Neuronal stem cell (in vitro differentiated cells): Measurements from ENCODE around the gene NOXO1.

Experiments
- DNase-seq: peaks from one replicate; pipeline ENCODE4 v3.0.0-alpha.2; 2013; ENCODE audit warnings: low spot score
- H2AFZ ChIP-seq: one replicate; pipeline ENCODE4 v1.6.1; 2013; ENCODE audit warnings: mild to moderate bottlenecking, low read length, inconsistent platforms
- H2AK5ac ChIP-seq: 2 replicates; pipeline ENCODE4 v1.6.1; 2013; ENCODE audit warnings: low read depth, mild to moderate bottlenecking, inconsistent platforms, low read length, moderate library complexity, mixed read lengths
- H2BK120ac ChIP-seq: 2 replicates; pipeline ENCODE4 v1.6.1; 2013; ENCODE audit warnings: low read depth, mild to moderate bottlenecking, inconsistent platforms, low read length, moderate library complexity, mixed read lengths
- H2BK12ac ChIP-seq: one replicate; pipeline ENCODE4 v1.6.1; 2013; ENCODE audit warnings: low read length, inconsistent platforms
- H2BK15ac ChIP-seq: 2 replicates; pipeline ENCODE4 v1.6.1; 2013; ENCODE audit warnings: mild to moderate bottlenecking, low read length, inconsistent platforms, mixed read lengths
- H2BK5ac ChIP-seq: one replicate; pipeline ENCODE4 v1.6.1; 2013; ENCODE audit warnings: inconsistent platforms, mild to moderate bottlenecking, low read length, moderate library complexity
- H3K14ac ChIP-seq: one replicate; pipeline ENCODE4 v1.6.1; 2013; ENCODE audit warnings: low read length, inconsistent platforms
- H3K18ac ChIP-seq: 2 replicates; pipeline ENCODE4 v1.6.1; 2013; ENCODE audit warnings: low read length, inconsistent platforms
- H3K23ac ChIP-seq: 2 replicates; pipeline ENCODE4 v1.6.1; 2013; ENCODE audit warnings: low read depth, mild to moderate bottlenecking, mixed read lengths, low read length, inconsistent platforms; ENCODE audit not compliant: poor library complexity
- H3K27ac ChIP-seq: replicated peaks from 3 replicates; pipeline ENCODE4 v1.5.1; 2013; ENCODE audit warnings: low read length, inconsistent platforms
- H3K27me3 ChIP-seq, 3 experiments: 2 replicates each; pipeline ENCODE4 v1.6.1; 2013; ENCODE audit warnings: low read length in 3 of 3, mild to moderate bottlenecking in 2 of 3, inconsistent platforms in 1 of 3, low read depth in 1 of 3, mixed read lengths in 1 of 3, moderate library complexity in 1 of 3; ENCODE audit not compliant: control insufficient read depth in 3 of 3, insufficient read depth in 3 of 3
- H3K36me3 ChIP-seq, 2 donors: replicated peaks in 1 of 2; 2 replicates each; pipeline ENCODE4 v1.6.1; 2013; ENCODE audit warnings: low read length in 2 of 2; ENCODE audit not compliant: control insufficient read depth in 2 of 2, insufficient read depth in 2 of 2
- H3K4ac ChIP-seq: 2 replicates; pipeline ENCODE4 v1.6.1; 2013; ENCODE audit warnings: inconsistent platforms, mild to moderate bottlenecking, low read length, moderate library complexity
- H3K4me1 ChIP-seq, 2 donors: 1 replicate in 1 of 2; 2 replicates in 1 of 2; pipeline ENCODE4 v1.6.1; 2013; ENCODE audit warnings: low read length in 2 of 2, low read depth in 1 of 2; ENCODE audit not compliant: control insufficient read depth in 2 of 2, insufficient read depth in 1 of 2
- H3K4me2 ChIP-seq: one replicate; pipeline ENCODE4 v1.6.1; 2013; ENCODE audit warnings: mild to moderate bottlenecking, low read length, inconsistent platforms; ENCODE audit not compliant: insufficient read depth, poor library complexity, severe bottlenecking
- H3K4me3 ChIP-seq, 2 donors: 2 replicates each; pipeline ENCODE4 v1.5.1; 2013; ENCODE audit warnings: low read length in 2 of 2, mild to moderate bottlenecking in 2 of 2, inconsistent platforms in 1 of 2, moderate library complexity in 1 of 2
- H3K79me1 ChIP-seq: one replicate; pipeline ENCODE4 v1.6.1; 2013; ENCODE audit warnings: low read depth, mild to moderate bottlenecking, inconsistent platforms, low read length, moderate library complexity
- H3K9ac ChIP-seq: one replicate; pipeline ENCODE4 v1.6.1; 2013; ENCODE audit warnings: mild to moderate bottlenecking, low read depth, low read length, inconsistent platforms; ENCODE audit not compliant: poor library complexity
- H3K9me3 ChIP-seq, 2 donors: replicated peaks in 1 of 2; 2 replicates each; pipeline versions ENCODE3 to v1.6.1; 2013; ENCODE audit warnings: low read length in 2 of 2, mild to moderate bottlenecking in 2 of 2, inconsistent platforms in 1 of 2, low read depth in 1 of 2, mixed read lengths in 1 of 2, moderate library complexity in 1 of 2; ENCODE audit not compliant: control insufficient read depth in 2 of 2, insufficient read depth in 1 of 2
- H4K8ac ChIP-seq: one replicate; pipeline ENCODE4 v1.6.1; 2013; ENCODE audit warnings: low read depth, mild to moderate bottlenecking, inconsistent platforms, low read length, moderate library complexity
- H4K91ac ChIP-seq: one replicate; pipeline ENCODE4 v1.6.1; 2013; ENCODE audit warnings: low read length, low read depth, mild to moderate bottlenecking, inconsistent platforms; ENCODE audit not compliant: poor library complexity
- WGBS, 2 donors: extraction: QIAGEN DNeasy Blood & Tissue Kit; methylation state at CpG; one replicate each; pipeline ENCODE4 v1.1.7; 2013; ENCODE audit warnings: missing lambda C conversion rate in 2 of 2, mixed read lengths in 1 of 2; ENCODE audit not compliant: insufficient read length in 2 of 2, insufficient replicate concordance in 1 of 2; ENCODE audit errors: extremely low coverage in 2 of 2; 5-methylcytosine and 5-hydroxymethylcytosine counted together

Gene NOXO1

DNA sequence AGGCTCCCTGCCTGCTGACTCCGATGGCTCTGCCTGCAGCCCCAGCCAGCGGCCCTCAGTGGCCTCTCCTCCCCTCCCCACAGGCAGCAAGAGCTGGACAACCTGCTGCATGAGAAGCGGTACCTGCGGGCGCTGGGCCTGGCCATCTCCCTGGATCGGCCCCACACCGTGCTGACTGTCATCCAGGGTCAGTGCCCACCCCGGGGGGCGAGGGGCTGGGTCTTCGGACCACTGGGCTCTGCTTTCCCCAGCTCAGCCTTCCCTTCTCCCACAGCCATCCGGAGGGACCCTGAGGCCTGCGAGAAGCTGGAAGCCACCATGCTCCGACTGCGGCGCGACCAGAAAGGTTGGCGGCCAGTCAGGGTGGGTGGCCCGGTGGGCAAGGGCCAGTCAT lies 3.4 kb downstream of the NOXO1 start:
- H3K27me3 ChIP-seq, result peaks cover 0 to 48% (median 18%) of the 10 kb centered on the region in 3 experiments

DNA sequence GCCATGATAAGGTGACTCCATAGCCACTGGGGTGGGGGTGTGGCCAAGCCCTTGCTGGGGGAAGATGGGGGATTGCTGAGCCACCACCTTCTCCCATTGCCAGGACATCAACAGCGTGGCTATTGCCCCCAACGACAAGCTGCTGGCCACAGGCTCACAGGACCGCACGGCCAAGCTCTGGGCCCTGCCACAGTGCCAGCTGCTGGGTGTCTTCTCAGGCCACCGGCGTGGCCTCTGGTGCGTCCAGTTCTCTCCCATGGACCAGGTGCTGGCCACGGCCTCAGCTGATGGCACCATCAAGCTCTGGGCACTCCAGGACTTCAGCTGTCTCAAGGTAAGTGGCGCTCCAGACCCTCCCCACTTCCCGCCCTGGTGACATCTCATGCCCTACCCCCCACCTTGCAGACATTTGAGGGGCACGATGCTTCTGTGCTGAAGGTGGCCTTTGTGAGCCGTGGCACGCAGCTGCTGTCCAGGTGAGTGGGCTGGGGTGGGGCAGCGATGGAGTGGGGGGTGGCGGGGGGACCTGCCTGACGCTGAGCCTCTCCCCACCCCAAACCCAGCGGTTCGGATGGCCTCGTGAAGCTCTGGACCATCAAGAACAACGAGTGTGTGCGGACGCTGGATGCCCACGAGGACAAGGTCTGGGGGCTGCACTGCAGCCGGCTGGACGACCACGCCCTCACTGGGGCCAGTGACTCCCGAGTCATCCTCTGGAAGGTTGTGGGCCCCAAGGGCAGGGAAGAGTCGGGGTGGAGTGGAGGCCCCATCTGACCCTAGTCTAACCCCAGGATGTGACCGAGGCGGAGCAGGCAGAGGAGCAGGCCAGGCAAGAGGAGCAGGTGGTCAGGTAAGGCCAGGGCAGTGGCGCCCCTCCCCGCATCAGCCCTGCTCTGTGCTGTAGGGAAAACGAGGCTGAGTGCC lies 4.1 kb downstream of the NOXO1 start:
- H3K9me3 ChIP-seq, result no peaks in the 10 kb centered on the region
- no peak overlapping the region for H2BK120ac ChIP-seq
- H3K9ac ChIP-seq, result peak overlapping the region; percentile 50
- H3K4me3 ChIP-seq, result no peak overlapping the region
- no peak overlapping the region for H2BK15ac ChIP-seq
- no peak overlapping the region for H2BK12ac ChIP-seq
- H3K14ac ChIP-seq, result no peak overlapping the region
- DNase-seq, result no peak
- H3K4me2 ChIP-seq, result no peak overlapping the region
- peaks cover 0 to 42% (median 18%) of the 10 kb centered on the region in 3 experiments for H3K27me3 ChIP-seq
- WGBS, 2 donors, result no CpG with 5 or more reads among the region's 33 CpGs
- H4K91ac ChIP-seq, result no peak overlapping the region
- no peak overlapping the region for H3K4ac ChIP-seq
- H2AK5ac ChIP-seq, result no peak overlapping the region
- no peak overlapping the region for H2AFZ ChIP-seq
- H3K4me1 ChIP-seq, result peaks cover 10 to 23% of the 10 kb centered on the region in 2 donors
- no peak overlapping the region for H3K18ac ChIP-seq
- H3K36me3 ChIP-seq, result peaks cover 31 to 47% of the 10 kb centered on the region in 2 donors
- H2BK5ac ChIP-seq, result no peak overlapping the region
- peak overlapping the region; percentile 43 for H3K23ac ChIP-seq
- no peak overlapping the region for H3K27ac ChIP-seq
- H3K79me1 ChIP-seq, result peaks cover 18% of the 10 kb centered on the region
- no peak overlapping the region for H4K8ac ChIP-seq

More for the DNA sequence above, 3.4 kb downstream of the NOXO1 start:
- Histone ChIP-seq H3K79me1 (peaks cover 12% of the 10 kb centered on the region), H3K18ac (no peak overlapping the region), H3K9ac (peak overlapping the region; percentile 50), H2BK15ac (no peak overlapping the region), H3K14ac (no peak overlapping the region), H2BK5ac (no peak overlapping the region), H3K27ac (no peak overlapping the region), H2BK12ac (no peak overlapping the region), H2AFZ (no peak overlapping the region), H3K4ac (no peak overlapping the region), H3K9me3 (no peaks in the 10 kb centered on the region), H3K4me1 (peaks cover 10 to 22% of the 10 kb centered on the region in 2 donors), H3K36me3 (peaks cover 31 to 47% of the 10 kb centered on the region in 2 donors), H4K8ac (no peak overlapping the region), H4K91ac (no peak overlapping the region), H3K4me2 (no peak overlapping the region), H3K23ac (peak overlapping the region; percentile 43), H2AK5ac (no peak overlapping the region), H3K4me3 (no peak overlapping the region), H2BK120ac (no peak overlapping the region)
- no CpG with 5 or more reads among the region's 18 CpGs for WGBS, 2 donors
- no peak for DNase-seq

DNA sequence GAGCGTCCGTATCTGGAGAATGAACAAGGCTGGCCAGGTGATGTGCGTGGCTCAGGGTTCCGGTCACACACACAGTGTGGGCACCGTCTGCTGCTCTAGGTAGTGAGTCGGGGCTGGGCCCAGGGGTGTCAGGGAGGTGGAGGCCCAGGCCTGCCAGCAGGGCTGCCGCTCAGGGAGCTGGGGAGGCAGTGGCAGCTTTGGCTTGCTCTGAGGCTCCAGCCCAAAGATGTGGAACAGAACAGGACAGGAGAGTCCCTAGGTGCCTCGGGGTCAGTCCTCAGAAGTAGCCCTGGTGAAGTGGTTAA lies 5.1 kb downstream of the NOXO1 start:
- no peak overlapping the region for H2BK12ac ChIP-seq
- DNase-seq, result no peak
- no peak overlapping the region for H2BK15ac ChIP-seq
- H3K23ac ChIP-seq, result no peak overlapping the region
- WGBS, 2 donors, result no CpG with 5 or more reads among the region's 8 CpGs
- no peak overlapping the region for H3K4ac ChIP-seq
- H4K8ac ChIP-seq, result no peak overlapping the region
- H3K9me3 ChIP-seq, result no peaks in the 10 kb centered on the region
- peaks cover 0 to 31% (median 18%) of the 10 kb centered on the region in 3 experiments for H3K27me3 ChIP-seq
- no peak overlapping the region for H2AK5ac ChIP-seq
- peaks cover 31 to 47% of the 10 kb centered on the region in 2 donors for H3K36me3 ChIP-seq
- no peak overlapping the region for H3K27ac ChIP-seq
- H3K9ac ChIP-seq, result no peak overlapping the region
- H2BK120ac ChIP-seq, result no peak overlapping the region
- no peak overlapping the region for H3K4me3 ChIP-seq
- H3K79me1 ChIP-seq, result peaks cover 22% of the 10 kb centered on the region
- H3K4me1 ChIP-seq, result peaks cover 2 to 14% of the 10 kb centered on the region in 2 donors
- H4K91ac ChIP-seq, result no peak overlapping the region
- H2BK5ac ChIP-seq, result no peak overlapping the region
- no peak overlapping the region for H2AFZ ChIP-seq
- no peak overlapping the region for H3K4me2 ChIP-seq
- H3K18ac ChIP-seq, result peak overlapping the region; percentile 13
- H3K14ac ChIP-seq, result no peak overlapping the region

DNA sequence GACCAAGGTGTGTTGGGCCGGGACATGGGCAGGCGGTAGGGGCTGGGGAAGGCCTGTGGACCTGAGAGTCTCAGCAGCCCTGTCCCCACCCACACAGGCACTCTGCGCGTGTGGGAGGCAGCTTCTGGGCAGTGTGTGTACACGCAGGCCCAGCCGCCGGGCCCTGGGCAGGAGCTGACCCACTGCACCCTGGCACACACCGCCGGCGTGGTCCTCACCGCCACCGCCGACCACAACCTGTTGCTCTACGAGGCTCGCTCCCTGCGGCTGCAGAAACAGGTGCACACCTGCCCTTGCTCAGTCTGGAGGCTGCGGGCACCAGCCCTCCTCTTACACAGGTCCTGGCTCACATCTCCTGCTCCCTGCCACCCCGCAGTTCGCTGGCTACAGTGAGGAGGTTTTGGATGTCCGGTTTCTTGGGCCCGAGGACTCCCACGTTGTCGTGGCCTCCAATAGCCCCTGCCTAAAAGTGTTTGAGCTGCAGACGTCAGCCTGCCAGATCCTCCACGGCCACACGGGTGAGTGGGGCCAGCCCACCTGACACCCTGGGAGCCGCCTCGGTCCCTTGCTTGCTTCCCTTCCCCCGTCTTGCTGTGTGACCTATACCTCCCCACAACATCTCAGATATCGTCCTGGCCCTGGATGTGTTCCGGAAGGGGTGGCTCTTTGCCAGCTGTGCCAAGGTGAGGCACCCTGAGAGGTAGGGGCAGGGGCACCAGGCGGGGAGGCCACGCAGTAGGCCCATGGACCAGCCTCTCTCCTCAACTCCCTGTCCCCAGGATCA lies 5.6 kb downstream of the NOXO1 start:
- H3K4ac ChIP-seq, result no peak overlapping the region
- no peak overlapping the region for H2BK120ac ChIP-seq
- H3K14ac ChIP-seq, result no peak overlapping the region
- H3K4me2 ChIP-seq, result no peak overlapping the region
- no peaks in the 10 kb centered on the region for H3K9me3 ChIP-seq
- H3K18ac ChIP-seq, result peak overlapping the region; percentile 13
- no peak overlapping the region for H3K4me3 ChIP-seq
- peaks cover 31 to 47% of the 10 kb centered on the region in 2 donors for H3K36me3 ChIP-seq
- no CpG with 5 or more reads among the region's 33 CpGs for WGBS, 2 donors
- no peak overlapping the region for H4K8ac ChIP-seq
- peaks cover 22% of the 10 kb centered on the region for H3K79me1 ChIP-seq
- no peak overlapping the region for H2BK5ac ChIP-seq
- peaks cover 2 to 13% of the 10 kb centered on the region in 2 donors for H3K4me1 ChIP-seq
- H4K91ac ChIP-seq, result no peak overlapping the region
- H2AFZ ChIP-seq, result no peak overlapping the region
- H3K27me3 ChIP-seq, result peaks cover 0 to 26% (median 14%) of the 10 kb centered on the region in 3 experiments
- H3K27ac ChIP-seq, result no peak overlapping the region
- H3K9ac ChIP-seq, result no peak overlapping the region
- no peak for DNase-seq
- no peak overlapping the region for H2BK15ac ChIP-seq
- H3K23ac ChIP-seq, result peak overlapping the region; percentile 31
- no peak overlapping the region for H2BK12ac ChIP-seq
- no peak overlapping the region for H2AK5ac ChIP-seq
